ENCODE results near the gene SELENOP. TPM values are rescaled to one million over a fixed set of nuclear protein-coding genes. Genes with fewer than 3 reads are reported as not detected.
"Not testable (repeated sequence)": the region's sequence is repeated elsewhere in the genome, so short reads cannot be mapped to it uniquely, and the experiment has no call there.

Gene SELENOP
- total RNA-seq, 4 donors from 2014 or later: 206 to 286 (median 238) TPM

DNA sequence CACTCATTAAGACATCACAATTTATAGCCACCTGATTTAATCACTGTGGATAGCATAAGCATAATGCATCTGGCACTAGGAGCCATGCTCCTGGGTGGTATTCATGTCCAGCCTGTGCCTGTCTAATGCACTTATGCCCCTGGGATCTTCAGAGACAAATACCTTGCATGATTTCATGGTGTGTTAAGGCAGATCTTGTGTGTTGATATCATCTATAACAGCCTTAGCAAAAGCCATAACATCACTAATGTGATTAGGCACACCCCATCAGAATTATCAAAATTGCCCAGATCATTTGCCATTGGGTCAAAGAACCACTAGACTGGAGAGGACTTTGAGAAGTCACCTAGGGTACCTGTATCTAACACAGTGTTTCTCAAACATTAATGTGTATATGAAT lies 43.7 kb upstream of the SELENOP start:
- Histone ChIP-seq H3K9me3 (no peaks in the 10 kb centered on the region), H3K4me1 (peaks cover 30% of the 10 kb centered on the region), H3K27me3 (no peaks in the 10 kb centered on the region), H3K4me3 (no peak overlapping the region), H3K36me3 (no peaks in the 10 kb centered on the region), H3K27ac (no peak overlapping the region)
- no peak for DNase-seq (ENCODE audit: low spot score in 2 of 2)
- TF ChIP-seq POLR2AphosphoS5 (IDR thresholded peaks at IDR 0.05) (no peak), POLR2A (IDR thresholded peaks at IDR 0.05) (no peak), EP300 (IDR thresholded peaks at IDR 0.05) (no peak), CTCF (IDR thresholded peaks at IDR 0.05) (no peak)

- no peak for DNase-seq (ENCODE audit: low spot score in 2 of 2)
- H3K27ac ChIP-seq: no peak overlapping the region
- H3K27me3 ChIP-seq: no peaks in the 10 kb centered on the region
- peaks cover 30% of the 10 kb centered on the region for H3K4me1 ChIP-seq
- H3K9me3 ChIP-seq: no peaks in the 10 kb centered on the region
- 59% methylated on average over 1 of the region's 1 CpG for WGBS
- H3K4me3 ChIP-seq: no peak overlapping the region
- TF ChIP-seq POLR2AphosphoS5 (IDR thresholded peaks at IDR 0.05) (no peak), EP300 (IDR thresholded peaks at IDR 0.05) (no peak), CTCF (IDR thresholded peaks at IDR 0.05) (no peak), POLR2A (IDR thresholded peaks at IDR 0.05) (no peak)
- no peaks in the 10 kb centered on the region for H3K36me3 ChIP-seq
Observed at GRCh38 chr5:42854795-42855194, 43.1 kb upstream of the SELENOP start.

DNA sequence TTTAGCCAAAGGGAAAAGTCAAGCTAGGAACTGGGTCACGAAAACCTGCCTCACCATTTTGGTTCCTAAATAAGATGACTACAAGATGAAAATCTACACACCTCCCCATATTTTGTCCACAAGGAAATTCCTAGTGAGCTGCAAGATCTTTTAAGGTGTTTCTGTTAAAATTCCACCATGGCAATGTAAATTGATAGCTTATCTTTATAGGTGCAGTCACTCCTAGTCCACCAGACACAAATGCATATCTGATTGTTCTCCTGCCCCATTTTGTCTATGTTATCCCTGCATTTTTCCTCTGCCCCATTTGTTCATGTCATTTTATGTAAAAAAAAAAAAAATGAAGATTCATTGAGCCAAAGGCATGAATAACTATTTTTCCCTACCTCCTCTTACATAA lies 41.1 kb upstream of the SELENOP start:
- Histone ChIP-seq H3K36me3 (no peaks in the 10 kb centered on the region), H3K9me3 (no peaks in the 10 kb centered on the region), H3K27ac (no peak overlapping the region), H3K27me3 (no peaks in the 10 kb centered on the region), H3K4me3 (no peak overlapping the region), H3K4me1 (peaks cover 16% of the 10 kb centered on the region)
- 97% methylated on average over 1 of the region's 1 CpG for WGBS
- TF ChIP-seq POLR2A (IDR thresholded peaks at IDR 0.05): no peak
- TF ChIP-seq POLR2AphosphoS5 (IDR thresholded peaks at IDR 0.05): no peak
- TF ChIP-seq CTCF (IDR thresholded peaks at IDR 0.05): no peak
- TF ChIP-seq EP300 (IDR thresholded peaks at IDR 0.05): no peak
- DNase-seq (ENCODE audit: low spot score in 2 of 2): no peak

DNA sequence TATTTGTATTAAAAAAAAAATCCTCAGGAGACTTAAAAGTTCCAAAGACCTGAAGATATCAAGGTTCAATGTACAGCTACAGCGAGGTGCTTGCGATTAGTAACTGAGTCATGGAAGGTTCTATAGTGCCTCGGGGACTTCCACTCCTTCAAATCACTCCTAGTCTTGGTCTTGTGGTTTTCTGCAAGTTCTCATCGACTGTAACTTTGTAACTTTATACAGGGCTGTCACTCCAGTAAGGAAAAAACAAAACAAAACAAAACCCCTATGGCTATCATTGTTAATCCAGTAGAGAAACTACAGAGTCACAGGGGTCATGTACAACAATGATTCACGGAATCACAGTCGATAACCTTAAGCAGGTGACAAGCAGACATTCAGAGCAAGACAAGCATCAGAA lies 39.8 kb upstream of the SELENOP start:
- Histone ChIP-seq H3K36me3 (no peaks in the 10 kb centered on the region), H3K4me1 (peaks cover 9% of the 10 kb centered on the region), H3K27me3 (no peaks in the 10 kb centered on the region), H3K9me3 (no peaks in the 10 kb centered on the region), H3K4me3 (no peak overlapping the region), H3K27ac (no peak overlapping the region)
- DNase-seq (ENCODE audit: low spot score in 2 of 2): no peak
- 84% methylated on average over 6 of the region's 6 CpGs for WGBS
- TF ChIP-seq POLR2A (IDR thresholded peaks at IDR 0.05): no peak
- TF ChIP-seq POLR2AphosphoS5 (IDR thresholded peaks at IDR 0.05): no peak
- no peak for TF ChIP-seq CTCF (IDR thresholded peaks at IDR 0.05)
- no peak for TF ChIP-seq EP300 (IDR thresholded peaks at IDR 0.05)

DNA sequence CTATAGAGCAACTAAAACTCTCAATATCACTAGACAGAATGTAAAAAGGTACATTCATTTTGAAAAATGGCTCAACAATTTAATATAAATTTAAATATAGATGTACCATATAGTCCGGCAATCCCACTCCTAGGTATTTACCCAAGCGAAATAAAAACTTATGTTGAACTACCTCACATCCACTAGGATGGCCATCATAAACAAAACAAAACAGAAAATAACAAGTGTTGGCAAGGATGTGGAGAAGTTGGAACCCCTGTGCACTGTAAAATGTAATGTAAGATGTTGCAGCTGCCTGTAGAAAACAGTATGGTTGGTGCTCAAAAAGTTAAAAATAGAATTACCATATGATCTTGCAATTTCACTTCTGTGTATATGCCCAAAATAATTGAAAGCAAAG lies 36.9 kb upstream of the SELENOP start:
- Histone ChIP-seq H3K9me3 (no peaks in the 10 kb centered on the region), H3K4me3 (no peak overlapping the region), H3K27ac (no peak overlapping the region), H3K4me1 (no peaks in the 10 kb centered on the region), H3K27me3 (no peaks in the 10 kb centered on the region), H3K36me3 (no peaks in the 10 kb centered on the region)
- no peak for DNase-seq (ENCODE audit: low spot score in 2 of 2)
- TF ChIP-seq CTCF (IDR thresholded peaks at IDR 0.05) (no peak), POLR2A (IDR thresholded peaks at IDR 0.05) (no peak)
- 96% methylated on average over 2 of the region's 2 CpGs for WGBS

- H3K9me3 ChIP-seq; H3K27me3 ChIP-seq; H3K27ac ChIP-seq; H3K36me3 ChIP-seq; DNase-seq (ENCODE audit: low spot score in 2 of 2); H3K4me3 ChIP-seq: not testable (repeated sequence)
- 94% methylated on average over 4 of the region's 4 CpGs for WGBS
- H3K4me1 ChIP-seq: peaks cover 30% of the 10 kb centered on the region
Observed at GRCh38 chr5:42844408-42844807, 32.7 kb upstream of the SELENOP start.

All from suprapubic skin (tissue), 4 donors.